Stimulated activated naive B cell treated with anti-CD40 and anti-IgM and Interleukin-4, amounts not matched to agents 10 μg/mL and 1 μg/mL and 100 μg/mL, for 72 hours (primary cell): ENCODE data around the gene DISC1.
"Not testable (repeated sequence)": the region's sequence is repeated elsewhere in the genome, so short reads cannot be mapped to it uniquely, and the experiment has no call there.

ENCODE experiments used
- ATAC-seq, 2 donors: fragments of 150-1000 bp; cut with Tn5 transposase; replicated peaks; 2 replicates each; pipeline ENCODE4 v1.10.0; 2021; ENCODE audit warnings: moderate library complexity in 1 of 2
- DNase-seq: peaks from one replicate; pipeline ENCODE4 v3.0.0; 2021
- H3K27ac Mint-ChIP-seq: one replicate; pipeline ENCODE4 v1.8.0; 2022; ENCODE audit warnings: mild to moderate bottlenecking, mixed read lengths
- H3K27me3 Mint-ChIP-seq, 2 donors: one replicate each; pipeline ENCODE4 v1.8.0; 2022; ENCODE audit warnings: mixed read lengths in 2 of 2
- H3K36me3 Mint-ChIP-seq, 2 donors: one replicate each; pipeline ENCODE4 v1.8.0; 2022; ENCODE audit warnings: mixed read lengths in 2 of 2, mild to moderate bottlenecking in 1 of 2
- H3K4me1 Mint-ChIP-seq, 2 donors: one replicate each; pipeline ENCODE4 v1.8.0; 2022; ENCODE audit warnings: mixed read lengths in 2 of 2, mild to moderate bottlenecking in 1 of 2
- H3K4me3 Mint-ChIP-seq, 2 donors: one replicate each; pipeline ENCODE4 v1.8.0; 2022; ENCODE audit warnings: mild to moderate bottlenecking in 2 of 2, mixed read lengths in 2 of 2, moderate library complexity in 1 of 2
- H3K9me3 Mint-ChIP-seq, 2 donors: one replicate each; pipeline ENCODE4 v1.8.0; 2022; ENCODE audit warnings: mixed read lengths in 2 of 2, mild to moderate bottlenecking in 1 of 2

Gene DISC1

DNA sequence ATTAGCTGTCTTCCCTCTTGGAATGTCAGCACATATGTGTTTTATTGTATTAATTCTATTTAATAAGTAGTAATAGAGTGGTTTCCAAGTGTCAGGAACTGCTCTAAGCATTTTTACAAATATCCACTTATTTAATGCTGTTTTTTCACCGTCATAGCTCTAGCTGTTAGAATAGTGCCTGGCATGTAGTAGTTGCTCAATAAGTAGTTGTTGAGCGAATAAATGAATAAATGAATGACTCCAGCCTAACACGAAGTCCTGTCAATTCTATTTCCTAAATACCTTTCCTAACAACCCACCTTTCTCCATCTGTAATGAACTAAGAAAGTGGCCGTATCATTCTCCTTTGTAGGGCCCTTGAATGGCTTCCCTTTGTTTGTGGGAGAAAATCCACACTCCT is 312.5 kb downstream of the DISC1 start:
- no peak overlapping the region for H3K27ac Mint-ChIP-seq
- H3K4me3 Mint-ChIP-seq = no peak overlapping the region
- no peak for ATAC-seq
- peaks cover 3 to 7% of the 10 kb centered on the region in 2 donors for H3K36me3 Mint-ChIP-seq
- DNase-seq = no peak
- H3K27me3 Mint-ChIP-seq = no peaks in the 10 kb centered on the region
- no peaks in the 10 kb centered on the region for H3K4me1 Mint-ChIP-seq
- H3K9me3 Mint-ChIP-seq = peaks cover 0 to 6% of the 10 kb centered on the region in 2 donors

DNA sequence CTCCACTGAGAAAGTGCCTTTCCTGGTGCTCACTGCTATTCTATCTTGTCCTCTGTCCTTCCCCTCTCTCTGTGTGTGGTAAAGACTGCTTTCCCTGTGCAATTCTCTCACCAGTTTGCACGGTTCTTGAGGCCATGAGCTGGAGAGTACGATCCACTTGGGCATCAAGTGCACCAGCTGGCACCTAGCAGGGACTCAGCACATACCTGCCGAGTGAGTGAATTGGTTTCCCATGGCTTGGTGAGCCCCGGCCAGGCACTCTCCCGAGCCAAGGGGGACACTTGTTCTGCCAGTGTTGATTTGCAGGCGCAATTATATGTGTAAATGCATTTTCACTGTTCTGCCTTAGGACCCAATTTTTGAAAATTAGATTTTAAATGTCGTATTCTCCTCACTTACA is 313.5 kb downstream of the DISC1 start:
- Mint-ChIP-seq H3K4me1 (no peaks in the 10 kb centered on the region), H3K27me3 (no peaks in the 10 kb centered on the region), H3K27ac (no peak overlapping the region), H3K36me3 (peaks cover 3 to 12% of the 10 kb centered on the region in 2 donors), H3K4me3 (no peak overlapping the region), H3K9me3 (peaks cover 0 to 6% of the 10 kb centered on the region in 2 donors)
- no peak for ATAC-seq
- no peak for DNase-seq

DNA sequence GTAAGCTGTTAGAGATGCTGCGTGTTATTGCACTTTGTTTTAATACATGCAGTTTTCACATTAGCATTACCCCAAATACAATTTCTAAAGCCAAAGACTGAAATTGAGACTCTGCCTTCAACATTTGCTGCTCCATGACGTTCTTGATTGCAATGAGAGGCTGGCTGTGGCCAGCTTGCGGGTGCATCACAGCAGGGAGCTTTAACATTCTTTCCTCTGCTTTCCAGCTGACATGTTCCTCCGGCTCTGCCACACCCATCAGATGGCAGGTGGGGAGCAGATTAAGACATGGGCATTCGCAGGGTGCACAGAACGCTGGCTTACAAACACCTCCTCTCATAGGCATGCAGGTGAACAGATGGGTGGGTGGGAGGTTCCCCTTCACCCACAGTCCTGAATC is 314.1 kb downstream of the DISC1 start:
- ATAC-seq (no peak), DNase-seq (no peak)
- H3K9me3 Mint-ChIP-seq = peaks cover 0 to 9% of the 10 kb centered on the region in 2 donors
- no peak overlapping the region for H3K4me3 Mint-ChIP-seq
- H3K4me1 Mint-ChIP-seq = no peaks in the 10 kb centered on the region
- peaks cover 3 to 14% of the 10 kb centered on the region in 2 donors for H3K36me3 Mint-ChIP-seq
- H3K27ac Mint-ChIP-seq = no peak overlapping the region
- no peaks in the 10 kb centered on the region for H3K27me3 Mint-ChIP-seq

DNA sequence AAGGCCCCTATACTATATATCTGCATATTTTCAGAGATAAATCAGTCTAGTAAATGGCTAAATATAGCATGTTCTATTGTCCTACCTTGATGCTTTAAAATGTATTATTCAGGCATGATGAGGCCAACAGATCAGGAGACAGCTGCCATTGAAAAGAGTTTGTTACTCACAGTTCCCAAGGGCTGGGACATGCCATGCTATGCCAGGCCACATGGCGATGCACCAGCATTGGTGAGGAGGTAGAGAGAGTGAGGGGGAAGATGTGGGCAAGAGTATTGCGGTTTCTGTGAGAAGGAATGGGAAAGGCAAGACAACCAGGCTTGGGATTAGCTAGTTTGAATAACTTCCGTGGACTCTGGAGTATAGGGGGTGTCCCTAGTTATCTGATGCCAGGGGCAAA is 316.5 kb downstream of the DISC1 start:
- H3K36me3 Mint-ChIP-seq = peaks cover 1 to 14% of the 10 kb centered on the region in 2 donors
- H3K9me3 Mint-ChIP-seq = peaks cover 0 to 13% of the 10 kb centered on the region in 2 donors
- no peaks in the 10 kb centered on the region for H3K4me1 Mint-ChIP-seq
- no peak overlapping the region for H3K27ac Mint-ChIP-seq
- H3K4me3 Mint-ChIP-seq = no peak overlapping the region
- DNase-seq = no peak
- H3K27me3 Mint-ChIP-seq = no peaks in the 10 kb centered on the region
- ATAC-seq = no peak

DNA sequence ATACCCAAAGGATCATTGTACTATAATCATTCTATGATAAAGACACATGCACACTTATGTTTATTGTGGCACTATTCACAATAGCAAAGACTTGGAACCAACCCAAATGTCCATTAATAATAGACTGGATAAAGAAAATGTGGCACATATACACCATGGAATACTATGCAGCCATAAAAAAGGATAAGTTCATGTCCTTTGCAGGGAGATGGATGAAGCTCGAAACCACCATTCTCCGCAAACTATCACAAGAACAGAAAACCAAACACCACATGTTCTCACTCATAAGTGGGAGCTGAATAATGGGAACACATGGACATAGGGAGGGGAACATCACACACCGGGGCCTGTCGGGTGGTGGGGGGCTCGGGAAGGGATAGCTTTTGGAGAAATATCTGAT is 321.5 kb downstream of the DISC1 start:
- H3K36me3 Mint-ChIP-seq, H3K4me1 Mint-ChIP-seq, H3K27ac Mint-ChIP-seq, H3K27me3 Mint-ChIP-seq, ATAC-seq, DNase-seq, H3K4me3 Mint-ChIP-seq: not testable (repeated sequence)
- H3K9me3 Mint-ChIP-seq = peaks cover 0 to 13% of the 10 kb centered on the region in 2 donors

DNA sequence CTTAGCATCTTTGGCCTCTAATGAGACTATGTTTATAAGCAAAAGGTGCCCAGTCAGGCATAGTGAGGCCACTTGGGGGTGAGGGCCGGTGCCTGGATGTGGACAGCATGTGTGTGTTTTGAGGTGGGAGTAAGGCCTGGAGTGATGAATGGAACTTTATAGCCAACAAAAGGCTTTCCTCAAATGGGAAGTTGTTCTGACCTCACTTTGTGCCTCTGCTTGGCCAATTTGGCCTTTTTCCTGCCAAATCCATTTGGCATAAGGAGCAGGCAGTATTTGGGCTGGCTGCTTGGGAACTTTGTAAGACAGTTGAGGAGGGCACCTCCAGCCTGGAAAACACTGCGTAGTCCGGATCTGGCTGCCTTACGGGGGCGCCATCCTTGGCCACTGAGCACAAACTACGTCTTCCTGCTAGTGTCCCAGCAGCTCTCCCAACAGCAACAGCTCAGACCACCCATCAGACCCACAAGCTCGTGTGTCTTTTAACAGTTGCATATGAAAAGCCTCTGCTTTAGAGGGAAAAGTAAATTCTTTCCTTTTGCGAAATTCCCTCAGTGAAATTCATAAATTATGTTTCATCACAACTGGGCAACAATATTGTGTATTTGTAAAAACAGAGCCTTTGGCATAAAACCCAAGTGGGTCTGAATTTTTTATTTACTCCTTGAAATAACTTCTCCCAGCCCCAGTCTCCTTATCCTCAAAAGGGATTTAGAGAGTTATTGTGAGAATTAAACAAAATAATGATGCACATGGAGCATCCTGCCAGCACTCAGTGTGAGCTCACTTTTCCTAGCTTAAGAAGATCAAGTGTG is 322.9 kb downstream of the DISC1 start:
- Mint-ChIP-seq H3K4me3 (no peak overlapping the region), H3K4me1 (no peaks in the 10 kb centered on the region), H3K27ac (no peak overlapping the region), H3K9me3 (peaks cover 0 to 12% of the 10 kb centered on the region in 2 donors), H3K27me3 (no peaks in the 10 kb centered on the region), H3K36me3 (peaks cover 0 to 7% of the 10 kb centered on the region in 2 donors)
- DNase-seq = no peak
- no peak for ATAC-seq

DNA sequence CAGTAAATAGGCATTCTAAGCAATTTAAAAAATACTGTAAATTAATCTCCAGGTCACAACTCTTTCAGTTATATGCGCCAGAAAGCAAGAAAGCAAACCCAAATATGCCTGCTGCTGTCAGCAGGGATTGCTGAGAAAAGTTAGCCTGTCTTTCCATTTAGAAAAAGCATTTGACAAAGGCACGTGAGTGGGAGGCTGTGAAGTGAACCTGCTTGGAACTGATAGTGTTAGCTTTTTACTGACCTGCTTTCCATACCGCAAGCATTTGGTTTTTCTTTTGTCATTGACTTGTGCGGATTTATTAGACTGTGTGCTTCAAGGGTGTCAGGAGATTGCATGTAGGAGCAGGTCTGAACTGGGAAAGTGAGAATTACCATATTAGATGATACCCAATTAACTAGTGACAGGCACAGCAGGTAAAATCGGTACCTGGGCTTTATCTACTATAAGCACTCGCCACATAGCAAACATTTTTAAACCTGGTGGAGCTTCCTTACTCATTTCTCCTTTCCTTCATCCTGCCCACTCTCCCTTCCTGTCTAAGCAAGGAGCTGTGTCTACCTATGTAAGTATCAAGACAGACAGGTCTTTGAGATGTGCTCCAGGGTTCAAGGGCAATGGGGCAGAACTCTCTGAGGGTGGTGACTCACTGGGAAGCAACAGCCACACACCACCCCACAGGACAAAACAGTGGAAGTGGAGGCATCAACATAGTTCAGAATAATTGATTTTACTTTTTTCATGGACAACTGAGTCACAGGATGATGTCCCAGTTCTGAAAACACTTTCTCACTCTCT is 323.9 kb downstream of the DISC1 start:
- Mint-ChIP-seq H3K9me3 (peaks cover 0 to 9% of the 10 kb centered on the region in 2 donors), H3K27ac (no peak overlapping the region), H3K4me1 (no peaks in the 10 kb centered on the region), H3K4me3 (no peak overlapping the region), H3K36me3 (no peaks in the 10 kb centered on the region), H3K27me3 (no peaks in the 10 kb centered on the region)
- DNase-seq = no peak
- no peak for ATAC-seq

DNA sequence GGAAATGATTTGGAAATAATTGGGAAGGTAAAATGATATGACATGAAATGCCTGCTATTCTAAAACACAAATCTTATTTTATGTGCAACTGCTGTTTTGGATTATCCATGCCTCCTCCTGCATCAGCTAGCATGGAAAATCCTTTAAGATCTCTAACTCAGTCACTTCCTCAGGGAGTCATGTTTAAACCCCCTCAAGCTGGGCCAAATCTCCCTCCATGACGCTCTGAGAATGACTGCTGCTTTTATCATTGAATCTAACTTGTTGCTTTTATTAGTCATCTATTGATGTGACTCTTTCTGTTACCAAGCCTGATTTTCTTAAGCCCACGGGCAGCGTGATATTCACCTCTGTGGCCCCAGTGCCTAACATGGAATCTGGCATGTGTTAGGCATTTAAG is 324.8 kb downstream of the DISC1 start:
- Mint-ChIP-seq H3K27ac (no peak overlapping the region), H3K27me3 (no peaks in the 10 kb centered on the region), H3K4me1 (no peaks in the 10 kb centered on the region), H3K4me3 (no peak overlapping the region), H3K9me3 (peaks cover 0 to 9% of the 10 kb centered on the region in 2 donors), H3K36me3 (peaks cover 1% of the 10 kb centered on the region in 2 donors)
- no peak for ATAC-seq
- DNase-seq = no peak

DNA sequence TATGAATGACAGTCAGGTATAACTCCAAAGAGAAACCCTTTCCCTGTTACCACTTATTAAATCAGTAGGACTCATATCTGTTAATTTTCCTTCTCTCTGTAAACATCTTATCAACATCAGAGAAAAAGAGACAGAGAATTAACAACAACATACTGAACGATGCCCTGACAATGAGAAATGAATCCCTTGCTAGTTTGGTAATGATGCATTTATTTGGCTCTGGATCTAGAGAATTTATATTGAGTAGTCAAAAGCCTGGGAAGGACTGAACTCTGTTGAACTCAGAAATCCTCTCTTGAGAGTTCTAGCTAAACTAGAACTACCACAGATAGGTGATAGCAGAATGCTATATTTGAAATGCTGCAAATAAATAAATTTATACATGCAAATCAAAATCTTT is 325.6 kb downstream of the DISC1 start:
- no peaks in the 10 kb centered on the region for H3K27me3 Mint-ChIP-seq
- no peaks in the 10 kb centered on the region for H3K4me1 Mint-ChIP-seq
- no peak for ATAC-seq

DNA sequence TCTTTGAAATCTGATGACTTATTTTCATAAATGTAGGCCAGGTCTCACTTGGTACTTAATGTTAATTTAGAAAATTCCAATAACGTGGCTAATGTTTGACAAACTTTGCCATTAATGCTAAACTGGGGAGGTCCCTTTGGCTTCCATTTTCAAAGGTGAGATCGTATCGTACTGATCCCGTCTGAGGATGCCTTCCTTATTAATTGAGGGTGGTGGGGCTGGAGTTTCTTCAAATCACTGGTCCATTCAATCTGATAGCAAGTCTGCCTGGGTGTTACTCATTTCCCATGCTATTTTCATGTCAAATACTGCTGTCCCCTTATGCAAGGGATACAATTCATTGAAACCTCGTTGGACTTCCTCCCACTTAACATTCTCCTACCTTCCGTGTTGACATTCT is 327.1 kb downstream of the DISC1 start:
- Mint-ChIP-seq H3K27me3 (no peaks in the 10 kb centered on the region), H3K4me1 (no peaks in the 10 kb centered on the region), H3K9me3 (no peaks in the 10 kb centered on the region), H3K4me3 (no peak overlapping the region), H3K27ac (no peak overlapping the region), H3K36me3 (peaks cover 2 to 10% of the 10 kb centered on the region in 2 donors)
- ATAC-seq = no peak
- no peak for DNase-seq

More for the DNA sequence above, 325.6 kb downstream of the DISC1 start:
- Mint-ChIP-seq H3K9me3 (peaks cover 0 to 7% of the 10 kb centered on the region in 2 donors), H3K36me3 (peaks cover 2 to 8% of the 10 kb centered on the region in 2 donors), H3K27ac (no peak overlapping the region), H3K4me3 (no peak overlapping the region)
- DNase-seq = no peak

DNA sequence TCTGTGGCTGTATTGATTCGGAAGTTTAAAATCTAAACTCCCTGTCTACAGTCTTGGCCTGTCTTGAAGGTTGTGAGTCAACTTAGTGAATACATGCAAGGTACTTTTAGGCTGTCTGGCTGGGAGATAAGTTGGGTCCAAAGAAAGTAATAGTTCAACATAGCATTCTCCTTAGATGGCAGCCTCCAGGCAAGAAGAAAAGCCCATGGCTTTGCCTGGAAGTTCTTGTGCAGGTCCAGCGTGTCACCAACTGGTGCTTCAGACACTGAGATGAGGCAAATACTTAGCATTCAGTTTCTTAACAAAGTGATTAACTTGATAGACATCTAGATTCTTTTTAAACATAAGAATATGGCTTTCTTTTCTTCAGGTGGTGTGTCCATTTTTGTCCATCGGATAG is 328.2 kb downstream of the DISC1 start:
- Mint-ChIP-seq H3K4me3 (no peak overlapping the region), H3K4me1 (no peaks in the 10 kb centered on the region), H3K36me3 (peaks cover 2 to 10% of the 10 kb centered on the region in 2 donors), H3K27ac (no peak overlapping the region), H3K9me3 (no peaks in the 10 kb centered on the region), H3K27me3 (no peaks in the 10 kb centered on the region)
- no peak for DNase-seq
- no peak for ATAC-seq

DNA sequence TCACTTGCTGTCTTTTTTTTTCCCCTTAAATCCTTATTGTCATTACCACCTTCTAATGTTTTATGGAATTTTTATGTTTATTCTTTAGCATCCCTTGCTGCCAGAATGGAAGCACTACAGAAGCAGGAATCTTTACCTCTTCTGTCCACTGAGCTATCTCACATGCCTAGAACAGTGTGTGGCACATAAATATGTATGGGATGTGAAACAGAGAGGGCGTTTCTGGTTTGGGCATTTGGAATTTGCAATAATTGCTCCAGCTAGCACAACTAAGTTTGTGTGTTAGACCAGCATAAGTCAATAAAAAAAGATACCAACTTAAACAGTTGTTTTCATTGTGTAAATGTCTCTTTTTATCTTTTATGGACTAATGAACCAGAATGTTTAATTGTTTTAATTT is 330.8 kb downstream of the DISC1 start:
- no peaks in the 10 kb centered on the region for H3K4me1 Mint-ChIP-seq
- no peak overlapping the region for H3K4me3 Mint-ChIP-seq
- no peaks in the 10 kb centered on the region for H3K9me3 Mint-ChIP-seq
- ATAC-seq (no peak), DNase-seq (no peak)
- H3K27ac Mint-ChIP-seq = no peak overlapping the region
- peaks cover 2 to 10% of the 10 kb centered on the region in 2 donors for H3K36me3 Mint-ChIP-seq
- no peaks in the 10 kb centered on the region for H3K27me3 Mint-ChIP-seq

DNA sequence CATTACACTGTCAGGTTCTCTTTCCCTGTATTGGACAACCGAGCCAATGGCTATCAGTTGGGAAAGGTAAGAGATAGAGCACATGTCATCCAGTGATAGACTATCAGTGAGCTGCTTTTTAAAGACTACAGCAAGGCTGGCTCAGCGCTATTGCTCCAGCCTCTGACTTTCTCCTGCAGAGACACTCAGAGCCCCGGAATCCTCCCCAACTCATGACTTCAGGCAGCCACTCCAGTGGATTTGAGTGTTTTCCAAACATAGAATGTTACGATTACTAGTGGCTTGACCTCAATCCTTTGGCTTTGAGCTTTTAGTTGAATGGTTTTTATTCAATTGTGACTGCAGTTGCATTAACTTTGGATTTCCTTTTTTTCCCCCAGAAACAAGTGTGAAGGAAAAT is 331.9 kb downstream of the DISC1 start:
- Mint-ChIP-seq H3K27ac (no peak overlapping the region), H3K9me3 (no peaks in the 10 kb centered on the region), H3K27me3 (no peaks in the 10 kb centered on the region), H3K4me3 (no peak overlapping the region), H3K36me3 (peaks cover 2 to 10% of the 10 kb centered on the region in 2 donors), H3K4me1 (peaks cover 0 to under 1% of the 10 kb centered on the region in 2 donors)
- no peak for DNase-seq
- no peak for ATAC-seq

DNA sequence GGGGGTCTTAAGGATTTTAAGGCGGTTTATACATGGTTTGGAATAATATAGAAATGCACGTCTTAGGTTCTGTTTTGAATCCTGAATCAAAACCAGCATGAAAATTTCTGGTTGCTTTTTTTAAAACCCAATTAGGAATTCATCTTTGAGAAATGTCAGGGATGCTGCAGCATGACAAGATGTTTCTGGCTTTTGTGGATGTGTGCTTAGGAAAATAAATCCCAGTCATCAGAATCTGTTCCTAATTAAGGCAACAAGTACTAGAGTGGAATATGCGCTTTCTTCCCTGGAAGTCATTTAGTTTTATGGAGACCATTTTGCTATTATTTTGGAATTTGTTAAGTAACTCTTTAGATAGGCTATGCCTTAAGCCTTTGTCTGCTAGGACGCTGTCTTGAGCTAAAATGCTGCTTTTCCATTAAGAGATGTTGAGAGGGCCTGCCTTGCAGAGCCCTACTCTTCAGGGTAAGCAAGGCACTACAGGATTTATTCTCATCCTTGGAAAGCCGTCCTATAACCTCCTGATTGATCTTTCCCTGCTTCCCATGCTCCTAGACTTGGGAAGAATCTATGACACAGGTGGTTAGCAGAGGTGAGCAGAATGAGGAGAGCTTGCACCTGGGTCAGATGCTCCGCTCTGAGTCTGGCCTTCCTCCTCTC is 332.8 kb downstream of the DISC1 start:
- Mint-ChIP-seq H3K27ac (no peak overlapping the region), H3K4me1 (peaks cover 0 to 7% of the 10 kb centered on the region in 2 donors), H3K4me3 (no peak overlapping the region), H3K9me3 (no peaks in the 10 kb centered on the region), H3K27me3 (no peaks in the 10 kb centered on the region), H3K36me3 (peaks cover 2 to 10% of the 10 kb centered on the region in 2 donors)
- DNase-seq = no peak
- ATAC-seq = no peak
